Parathyroid adenoma (tissue), 2 donors: ENCODE data around the gene FLOT1.

Source experiments
- H2AFZ ChIP-seq: fragments of 300-600 bp; sonication (generic); one replicate; pipeline ENCODE4 v1.7.0; 2017; ENCODE audit warnings: antibody characterized with exemption, mild to moderate bottlenecking
- H3K27ac ChIP-seq: fragments of 300-600 bp; sonication (generic); one replicate; pipeline ENCODE4 v1.7.0; 2017
- H3K27me3 ChIP-seq: fragments of 300-600 bp; sonication (generic); one replicate; pipeline ENCODE4 v1.7.0; 2017; ENCODE audit warnings: low read length; ENCODE audit not compliant: control insufficient read depth, insufficient read depth
- H3K36me3 ChIP-seq: fragments of 300-600 bp; sonication (generic); one replicate; pipeline ENCODE4 v1.7.0; 2017; ENCODE audit warnings: low read length; ENCODE audit not compliant: control insufficient read depth, insufficient read depth
- H3K4me1 ChIP-seq: fragments of 300-600 bp; sonication (generic); one replicate; pipeline ENCODE4 v1.7.0; 2017; ENCODE audit warnings: control low read depth
- H3K4me2 ChIP-seq: fragments of 300-600 bp; sonication (generic); one replicate; pipeline ENCODE4 v1.7.0; 2017; ENCODE audit warnings: low read length
- H3K4me3 ChIP-seq: fragments of 300-600 bp; sonication (generic); one replicate; pipeline ENCODE4 v1.7.0; 2017; ENCODE audit warnings: low read depth, low read length
- H3K79me2 ChIP-seq: fragments of 300-600 bp; sonication (generic); one replicate; pipeline ENCODE4 v1.7.0; 2017; ENCODE audit warnings: control low read depth
- H3K9ac ChIP-seq: fragments of 300-600 bp; sonication (generic); one replicate; pipeline ENCODE4 v1.7.0; 2017; ENCODE audit warnings: mild to moderate bottlenecking
- H3K9me3 ChIP-seq: fragments of 300-600 bp; sonication (generic); one replicate; pipeline ENCODE4 v1.7.0; 2017; ENCODE audit warnings: low read length; ENCODE audit not compliant: control insufficient read depth
- TF ChIP-seq, protein P1 (sequence below): fragments of 300-600 bp; sonication (generic); IDR thresholded peaks from one replicate; pipeline ENCODE4 v1.7.0; 2017; ENCODE audit warnings: antibody characterized with exemption, mild to moderate bottlenecking
- donor health status: primary hyperparathyroidism.

The FLOT1 gene

DNA sequence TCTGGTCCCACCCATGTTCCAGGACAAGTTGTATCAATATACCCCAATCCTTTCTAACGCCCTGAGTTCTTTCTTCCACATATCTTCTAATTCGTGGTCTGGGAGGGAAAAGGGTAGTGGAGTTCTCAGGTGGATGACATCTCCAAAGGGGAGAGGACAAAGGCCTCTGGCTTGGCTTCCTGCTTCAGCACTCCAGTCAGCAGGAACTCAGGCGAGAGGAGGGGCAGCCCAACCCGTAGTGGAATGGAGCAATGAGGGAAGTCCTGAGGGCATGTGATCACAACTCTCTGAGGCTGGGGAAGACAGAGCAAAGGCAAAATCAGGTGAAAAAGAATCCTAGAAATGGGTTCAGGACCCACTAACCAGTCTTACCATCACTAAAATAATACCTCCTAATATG is 42.1 kb downstream of the FLOT1 start:
- H3K27me3 ChIP-seq = no peaks in the 10 kb centered on the region
- no peaks in the 10 kb centered on the region for H3K4me1 ChIP-seq
- no peak overlapping the region for H3K4me2 ChIP-seq
- H3K4me3 ChIP-seq = no peak overlapping the region
- no peaks in the 10 kb centered on the region for H3K36me3 ChIP-seq
- H3K9me3 ChIP-seq = no peaks in the 10 kb centered on the region
- H3K9ac ChIP-seq = no peak overlapping the region
- no peak overlapping the region for H3K27ac ChIP-seq
- TF ChIP-seq, protein P1, sequence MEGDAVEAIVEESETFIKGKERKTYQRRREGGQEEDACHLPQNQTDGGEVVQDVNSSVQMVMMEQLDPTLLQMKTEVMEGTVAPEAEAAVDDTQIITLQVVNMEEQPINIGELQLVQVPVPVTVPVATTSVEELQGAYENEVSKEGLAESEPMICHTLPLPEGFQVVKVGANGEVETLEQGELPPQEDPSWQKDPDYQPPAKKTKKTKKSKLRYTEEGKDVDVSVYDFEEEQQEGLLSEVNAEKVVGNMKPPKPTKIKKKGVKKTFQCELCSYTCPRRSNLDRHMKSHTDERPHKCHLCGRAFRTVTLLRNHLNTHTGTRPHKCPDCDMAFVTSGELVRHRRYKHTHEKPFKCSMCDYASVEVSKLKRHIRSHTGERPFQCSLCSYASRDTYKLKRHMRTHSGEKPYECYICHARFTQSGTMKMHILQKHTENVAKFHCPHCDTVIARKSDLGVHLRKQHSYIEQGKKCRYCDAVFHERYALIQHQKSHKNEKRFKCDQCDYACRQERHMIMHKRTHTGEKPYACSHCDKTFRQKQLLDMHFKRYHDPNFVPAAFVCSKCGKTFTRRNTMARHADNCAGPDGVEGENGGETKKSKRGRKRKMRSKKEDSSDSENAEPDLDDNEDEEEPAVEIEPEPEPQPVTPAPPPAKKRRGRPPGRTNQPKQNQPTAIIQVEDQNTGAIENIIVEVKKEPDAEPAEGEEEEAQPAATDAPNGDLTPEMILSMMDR = no peak
- no peak overlapping the region for H2AFZ ChIP-seq
- no peaks in the 10 kb centered on the region for H3K79me2 ChIP-seq

DNA sequence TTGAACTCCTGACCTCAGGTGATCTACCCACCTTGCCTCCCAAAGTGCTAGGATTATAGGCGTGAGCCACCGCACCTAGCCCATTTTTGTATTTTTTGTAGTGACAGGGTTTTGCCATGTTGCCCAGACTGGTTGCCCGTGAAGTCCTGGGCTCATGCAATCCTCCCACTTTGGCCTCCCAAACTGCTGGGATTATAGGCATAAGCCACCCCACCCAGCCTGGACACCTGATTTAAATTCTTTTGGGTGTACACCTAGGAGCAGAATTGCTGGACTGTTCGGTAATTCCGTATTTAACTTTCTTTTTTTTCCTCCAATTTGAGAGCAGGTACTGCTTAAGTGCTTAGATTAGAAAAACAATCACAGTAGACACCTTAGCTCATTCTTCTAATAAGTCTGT is 46.1 kb downstream of the FLOT1 start:
- Histone ChIP-seq H3K4me2 (no peak overlapping the region), H3K36me3 (no peaks in the 10 kb centered on the region), H3K27ac (no peak overlapping the region), H3K27me3 (no peaks in the 10 kb centered on the region), H2AFZ (no peak overlapping the region), H3K9ac (no peak overlapping the region), H3K4me3 (no peak overlapping the region), H3K4me1 (peaks cover 7% of the 10 kb centered on the region), H3K9me3 (no peaks in the 10 kb centered on the region), H3K79me2 (no peaks in the 10 kb centered on the region)
- TF ChIP-seq, protein P1 = no peak

DNA sequence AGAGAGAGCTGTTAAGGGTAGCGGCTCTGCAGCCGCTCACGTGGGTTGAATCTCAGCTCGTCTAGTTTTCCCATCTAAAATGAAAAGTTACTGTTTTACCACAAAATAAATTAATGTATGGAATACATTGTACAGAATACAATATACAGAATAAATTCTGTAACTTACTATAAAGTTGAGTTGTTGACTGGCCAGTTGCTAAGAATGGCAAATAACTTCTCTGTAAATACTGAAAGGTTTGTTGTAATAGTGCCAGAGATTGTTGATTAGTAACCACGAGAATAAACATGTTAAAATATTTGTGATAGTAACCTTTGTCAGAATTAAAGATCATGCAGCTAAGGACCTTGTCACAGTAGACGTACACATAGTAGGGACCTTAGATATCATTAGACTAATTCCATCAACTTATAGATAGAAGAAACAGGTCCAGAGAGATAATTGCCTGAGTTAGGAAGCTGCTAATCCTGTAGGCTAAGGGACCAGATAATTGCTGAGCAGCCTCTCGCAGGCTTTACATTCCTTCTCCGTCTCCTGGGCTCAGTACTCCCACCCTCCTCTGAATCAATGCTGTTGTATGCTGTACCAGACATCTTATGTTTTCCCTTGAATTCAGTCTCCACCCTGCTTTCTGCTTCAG is 51.2 kb downstream of the FLOT1 start:
- Histone ChIP-seq H3K79me2 (no peaks in the 10 kb centered on the region), H3K4me3 (peak overlapping the region; percentile 86), H3K4me1 (peaks cover 11% of the 10 kb centered on the region), H3K9me3 (no peaks in the 10 kb centered on the region), H3K27ac (peak overlapping the region; percentile 69), H2AFZ (peak overlapping the region; percentile 98), H3K9ac (no peak overlapping the region), H3K36me3 (no peaks in the 10 kb centered on the region), H3K27me3 (no peaks in the 10 kb centered on the region), H3K4me2 (peak overlapping the region; percentile 94)
- TF ChIP-seq, protein P1 = no peak

DNA sequence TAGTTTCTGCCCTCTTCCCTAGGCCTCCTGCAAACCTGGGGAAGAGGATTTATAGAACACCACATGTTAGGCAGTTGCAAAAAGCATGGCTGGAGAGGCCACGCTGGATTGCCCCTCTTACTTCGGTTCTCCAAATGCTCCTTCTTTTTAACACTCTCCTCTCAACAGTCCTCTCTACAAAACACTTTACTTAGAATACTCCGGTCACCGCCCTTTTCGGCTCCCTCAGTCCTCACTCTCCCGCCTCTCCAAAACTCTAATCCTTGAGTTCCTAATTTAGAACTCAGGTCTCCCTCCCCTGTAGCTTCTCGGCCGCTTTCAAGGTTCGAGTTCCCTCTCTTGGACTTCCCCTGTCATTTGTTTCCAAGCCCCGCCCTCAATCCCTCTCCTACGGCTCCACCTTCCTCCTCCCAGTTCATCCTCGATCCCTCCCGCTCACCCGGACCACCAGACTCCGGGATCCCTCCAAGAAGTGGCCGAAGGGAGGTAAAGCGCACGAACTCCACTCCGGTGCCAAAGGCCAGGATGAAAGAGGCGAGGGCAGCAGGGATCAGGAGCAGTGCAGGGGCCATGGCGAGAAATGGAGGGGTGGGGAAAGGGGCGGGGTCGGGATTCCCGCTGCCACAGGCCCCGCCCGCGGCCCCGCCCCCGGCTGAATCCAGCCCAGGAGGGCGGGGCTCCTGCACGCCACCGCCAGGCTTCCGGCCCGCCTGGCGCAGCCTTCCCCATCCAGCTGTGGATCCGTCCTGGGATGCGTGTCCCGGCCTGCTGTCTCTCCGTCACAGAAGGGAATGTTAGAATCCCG is 51.9 kb downstream of the FLOT1 start, which contains the start of gene NRM:
TSS of gene NRM (minus strand) at position 582 of the 805 bp plus-strand sequence. CDS start at position 572, 10 bp downstream.
- H3K4me3 ChIP-seq = peak within 1 kb of the TSS; percentile 86
- H3K9ac ChIP-seq = no peak within 1 kb of the TSS
- H2AFZ ChIP-seq = peak within 1 kb of the TSS; percentile 98
- H3K36me3 ChIP-seq = no peaks in the 10 kb centered on the region
- peaks cover 11% of the 10 kb centered on the region for H3K4me1 ChIP-seq
- H3K27ac ChIP-seq = peak within 1 kb of the TSS; percentile 69
- no peaks in the 10 kb centered on the region for H3K27me3 ChIP-seq
- no peaks in the 10 kb centered on the region for H3K79me2 ChIP-seq
- TF ChIP-seq, protein P1 = no peak
- H3K9me3 ChIP-seq = no peaks in the 10 kb centered on the region
- peak within 1 kb of the TSS; percentile 94 for H3K4me2 ChIP-seq
